Measurements from ENCODE around the gene GALNT8. TPM values are rescaled to one million over a fixed set of nuclear protein-coding genes. Genes with fewer than 3 reads are reported as not detected.

The GALNT8 gene
- polyA plus RNA-seq, 3 donors, result 0.04 TPM; not detected in 2

- Histone ChIP-seq H3K4me2 (replicated peaks; ENCODE audit: extremely low read depth, low read length, poor library complexity, severe bottlenecking) (no peak overlapping the region), H3K27ac (ENCODE audit: low read depth in 1 of 2, low read length in 2 of 2) (no peak overlapping the region), H3K79me2 (ENCODE audit: insufficient read depth, low read length) (no peaks in the 10 kb centered on the region), H3K9ac (ENCODE audit: insufficient read depth, low read length, poor library complexity, severe bottlenecking) (no peak overlapping the region), H2AFZ (ENCODE audit: insufficient read depth, low read depth, low read length, poor library complexity, severe bottlenecking) (no peak overlapping the region), H3K4me1 (ENCODE audit: control insufficient read depth in 1 of 2, insufficient read depth in 2 of 2, low read length in 2 of 2) (peaks cover 0 to 5% of the 10 kb centered on the region in 2 donors), H3K27me3 (ENCODE audit: control insufficient read depth in 2 of 2, insufficient read depth in 2 of 2, low read length in 2 of 2) (peaks cover 28 to 47% of the 10 kb centered on the region in 2 donors), H4K20me1 (ENCODE audit: insufficient read depth, low read length) (no peaks in the 10 kb centered on the region), H3K36me3 (replicated peaks in 1 of 2; ENCODE audit: control insufficient read depth in 1 of 2, insufficient read depth in 2 of 2, low read length in 2 of 2) (no peaks in the 10 kb centered on the region), H3K9me3 (replicated peaks in 1 of 2; ENCODE audit: control insufficient read depth in 1 of 2, insufficient read depth in 1 of 2, low read length in 2 of 2) (peaks cover 0 to 9% of the 10 kb centered on the region in 2 donors), H3K4me3 (replicated peaks in 1 of 3; ENCODE audit: low read depth in 2 of 3, low read length in 3 of 3) (no peak overlapping the region)
- Mint-ChIP-seq H3K27me3 (ENCODE audit: low read depth in 3 of 3) (peaks cover 59 to 68% (median 68%) of the 10 kb centered on the region in 3 donors), H3K9me3 (peaks cover 0 to 5% (median 0%) of the 10 kb centered on the region in 7 donors), H3K4me1 (peaks cover 3% of the 10 kb centered on the region), H3K4me3 (peak overlapping the region; percentile 10 to 68), H3K36me3 (no peaks in the 10 kb centered on the region), H3K27ac (no peak overlapping the region)
- intact Hi-C loops (cut with micrococcal nuclease), result no loop called here
- DNase-seq, result no peak
- WGBS (ENCODE audit: insufficient coverage), result 4% methylated on average over 32 of the region's 35 CpGs
- TF ChIP-seq, protein P1, sequence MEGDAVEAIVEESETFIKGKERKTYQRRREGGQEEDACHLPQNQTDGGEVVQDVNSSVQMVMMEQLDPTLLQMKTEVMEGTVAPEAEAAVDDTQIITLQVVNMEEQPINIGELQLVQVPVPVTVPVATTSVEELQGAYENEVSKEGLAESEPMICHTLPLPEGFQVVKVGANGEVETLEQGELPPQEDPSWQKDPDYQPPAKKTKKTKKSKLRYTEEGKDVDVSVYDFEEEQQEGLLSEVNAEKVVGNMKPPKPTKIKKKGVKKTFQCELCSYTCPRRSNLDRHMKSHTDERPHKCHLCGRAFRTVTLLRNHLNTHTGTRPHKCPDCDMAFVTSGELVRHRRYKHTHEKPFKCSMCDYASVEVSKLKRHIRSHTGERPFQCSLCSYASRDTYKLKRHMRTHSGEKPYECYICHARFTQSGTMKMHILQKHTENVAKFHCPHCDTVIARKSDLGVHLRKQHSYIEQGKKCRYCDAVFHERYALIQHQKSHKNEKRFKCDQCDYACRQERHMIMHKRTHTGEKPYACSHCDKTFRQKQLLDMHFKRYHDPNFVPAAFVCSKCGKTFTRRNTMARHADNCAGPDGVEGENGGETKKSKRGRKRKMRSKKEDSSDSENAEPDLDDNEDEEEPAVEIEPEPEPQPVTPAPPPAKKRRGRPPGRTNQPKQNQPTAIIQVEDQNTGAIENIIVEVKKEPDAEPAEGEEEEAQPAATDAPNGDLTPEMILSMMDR (IDR thresholded peaks at IDR 0.05), result no peak
These were observed 88.8 kb downstream of the GALNT8 start for GRCh38 chr12:4809013-4809448.

- no peak overlapping the region for H3K9ac ChIP-seq (ENCODE audit: insufficient read depth, low read length, poor library complexity, severe bottlenecking)
These were observed 89.4 kb downstream of the GALNT8 start for GRCh38 chr12:4809449-4810218.

More at GRCh38 chr12:4809449-4810218, 89.4 kb downstream of the GALNT8 start:
- Mint-ChIP-seq H3K4me3 (peak overlapping the region in 1 of 2 donors; percentile 72), H3K9me3 (peaks cover 0 to 5% (median 0%) of the 10 kb centered on the region in 7 donors), H3K4me1 (peaks cover 3% of the 10 kb centered on the region), H3K36me3 (no peaks in the 10 kb centered on the region), H3K27ac (no peak overlapping the region), H3K27me3 (ENCODE audit: low read depth in 3 of 3) (peaks cover 59 to 69% (median 69%) of the 10 kb centered on the region in 3 donors)
- H3K9me3 ChIP-seq (replicated peaks in 1 of 2; ENCODE audit: control insufficient read depth in 1 of 2, insufficient read depth in 1 of 2, low read length in 2 of 2), result peaks cover 0 to 9% of the 10 kb centered on the region in 2 donors
- no peak overlapping the region for H3K27ac ChIP-seq (ENCODE audit: low read depth in 1 of 2, low read length in 2 of 2)
- H3K36me3 ChIP-seq (replicated peaks in 1 of 2; ENCODE audit: control insufficient read depth in 1 of 2, insufficient read depth in 2 of 2, low read length in 2 of 2), result no peaks in the 10 kb centered on the region
- H4K20me1 ChIP-seq (ENCODE audit: insufficient read depth, low read length), result no peaks in the 10 kb centered on the region
- under 1% methylated on average over 80 of the region's 80 CpGs for WGBS (ENCODE audit: insufficient coverage)
- H3K4me2 ChIP-seq (replicated peaks; ENCODE audit: extremely low read depth, low read length, poor library complexity, severe bottlenecking), result no peak overlapping the region
- H3K79me2 ChIP-seq (ENCODE audit: insufficient read depth, low read length), result no peaks in the 10 kb centered on the region
- peaks cover 0 to 5% of the 10 kb centered on the region in 2 donors for H3K4me1 ChIP-seq (ENCODE audit: control insufficient read depth in 1 of 2, insufficient read depth in 2 of 2, low read length in 2 of 2)
- intact Hi-C loops (cut with micrococcal nuclease), result no loop called here
- H3K27me3 ChIP-seq (ENCODE audit: control insufficient read depth in 2 of 2, insufficient read depth in 2 of 2, low read length in 2 of 2), result peaks cover 28 to 47% of the 10 kb centered on the region in 2 donors
- no peak overlapping the region for H3K4me3 ChIP-seq (replicated peaks in 1 of 3; ENCODE audit: low read depth in 2 of 3, low read length in 3 of 3)
- no peak overlapping the region for H2AFZ ChIP-seq (ENCODE audit: insufficient read depth, low read depth, low read length, poor library complexity, severe bottlenecking)
- TF ChIP-seq, protein P1 (IDR thresholded peaks at IDR 0.05), result no peak
- DNase-seq, result no peak
